Stomach (tissue), 9 donors: Measurements from ENCODE around the gene XIRP2. TPM values are rescaled to one million over a fixed set of nuclear protein-coding genes. Genes with fewer than 3 reads are reported as not detected.

Experiments used
- DNase-seq, 2 donors: peaks; one replicate each; pipeline versions ENCODE4 v3.0.0 to v3.0.0-alpha.2; 2013 to 2019
- H3K27ac ChIP-seq, 5 donors: fragments of 200-600 bp in 4 of 5; sonication (generic) in 4 of 5; one replicate each; pipeline ENCODE4 v1.5.1; 2013 to 2019; ENCODE audit warnings: mild to moderate bottlenecking in 1 of 5, moderate library complexity in 1 of 5
- H3K27me3 ChIP-seq, 3 donors: fragments of 200-600 bp; sonication (generic); one replicate each; pipeline ENCODE4 v1.5.1; 2017 to 2019; ENCODE audit warnings: mixed run types in 1 of 3
- H3K36me3 ChIP-seq, 4 donors: fragments of 200-600 bp; sonication (generic); 1 replicate in 3 of 4; 2 replicates in 1 of 4; pipeline ENCODE4 v1.5.1; 2016 to 2019
- H3K4me1 ChIP-seq, 4 donors: fragments of 200-600 bp; sonication (generic); one replicate each; pipeline ENCODE4 v1.5.1; 2016 to 2019
- H3K4me3 ChIP-seq, 4 donors: fragments of 200-600 bp; sonication (generic) in 3 of 4; one replicate each; pipeline ENCODE4 v1.5.1; 2016 to 2019; ENCODE audit warnings: mild to moderate bottlenecking in 1 of 4
- H3K9me3 ChIP-seq, 4 donors: fragments of 200-600 bp; sonication (generic); one replicate each; pipeline ENCODE4 v1.5.1; 2016 to 2019
- EP300 ChIP-seq: sonication (generic); formaldehyde crosslinking; IDR thresholded peaks from one replicate; pipeline ENCODE4 v1.6.1; 2017; ENCODE audit warnings: antibody characterized with exemption
- POLR2A ChIP-seq, 4 donors: fragments of 450-650 bp; IDR thresholded peaks; one replicate each; pipeline ENCODE4 v1.6.1; 2016; ENCODE audit warnings: antibody characterized with exemption in 4 of 4, control low read depth in 2 of 4, mild to moderate bottlenecking in 1 of 4, moderate library complexity in 1 of 4
- POLR2AphosphoS5 ChIP-seq, 3 donors: sonication (generic); formaldehyde crosslinking; IDR thresholded peaks; one replicate each; pipeline ENCODE4 v1.6.1; 2016; ENCODE audit warnings: antibody characterized with exemption in 3 of 3
- WGBS, 5 donors: extraction: QIAGEN DNeasy Blood & Tissue Kit in 3 of 5; methylation state at CpG; one replicate each; pipeline versions ENCODE4 v1.1.5 to v1.1.7; 2013 to 2018; 5-methylcytosine and 5-hydroxymethylcytosine counted together
- intact Hi-C: fragments of 100-400 bp; cut with DNase I; formaldehyde crosslinking; loops from one replicate; pipeline ENCODE4 v1.15.1; 2023; ENCODE audit warnings: low total_unique reads
- polyA plus RNA-seq, 3 donors: library from polyadenylated mRNA; stranded (reverse); fragments of 200-250 nt; gene quantifications; one replicate each; pipeline ENCODE4 v1.2.3, GENCODE V29; 2013
- total RNA-seq, 5 donors: library from RNA; depleted of rRNA; stranded (reverse); fragments of >200 nt; gene quantifications; one replicate each; pipeline versions ENCODE4 v1.1.0 to v1.2.3, GENCODE V29; 2014 to 2016
- TF ChIP-seq, protein P1 (sequence below), 7 experiments: fragments of 450-650 bp in 4 of 7; fragments of 200-600 bp in 3 of 7; sonication (generic) in 3 of 7; IDR thresholded peaks; one replicate each; pipeline ENCODE4 v1.5.1; 2016 to 2019; ENCODE audit warnings: antibody characterized with exemption in 7 of 7, control low read depth in 2 of 7, mild to moderate bottlenecking in 1 of 7
- donor health status: healthy with polysubstance abuse.
- donor health status: Bipolar disorder and iron deficiency.
- donor health status: healthy.

The XIRP2 gene
- total and polyA plus RNA-seq, 8 donors: 0.10 to 3.2 (median 0.19) TPM; not detected in 4

- Histone ChIP-seq H3K36me3 (no peaks in the 10 kb centered on the region), H3K4me3 (no peak overlapping the region), H3K27ac (no peak overlapping the region), H3K27me3 (no peaks in the 10 kb centered on the region), H3K9me3 (no peaks in the 10 kb centered on the region), H3K4me1 (no peaks in the 10 kb centered on the region)
- intact Hi-C loops: no loop called here
- TF ChIP-seq EP300 (no peak), POLR2AphosphoS5 (IDR thresholded peaks at IDR 0.05) (no peak), POLR2A (IDR thresholded peaks at IDR 0.05) (no peak)
- TF ChIP-seq, protein P1, sequence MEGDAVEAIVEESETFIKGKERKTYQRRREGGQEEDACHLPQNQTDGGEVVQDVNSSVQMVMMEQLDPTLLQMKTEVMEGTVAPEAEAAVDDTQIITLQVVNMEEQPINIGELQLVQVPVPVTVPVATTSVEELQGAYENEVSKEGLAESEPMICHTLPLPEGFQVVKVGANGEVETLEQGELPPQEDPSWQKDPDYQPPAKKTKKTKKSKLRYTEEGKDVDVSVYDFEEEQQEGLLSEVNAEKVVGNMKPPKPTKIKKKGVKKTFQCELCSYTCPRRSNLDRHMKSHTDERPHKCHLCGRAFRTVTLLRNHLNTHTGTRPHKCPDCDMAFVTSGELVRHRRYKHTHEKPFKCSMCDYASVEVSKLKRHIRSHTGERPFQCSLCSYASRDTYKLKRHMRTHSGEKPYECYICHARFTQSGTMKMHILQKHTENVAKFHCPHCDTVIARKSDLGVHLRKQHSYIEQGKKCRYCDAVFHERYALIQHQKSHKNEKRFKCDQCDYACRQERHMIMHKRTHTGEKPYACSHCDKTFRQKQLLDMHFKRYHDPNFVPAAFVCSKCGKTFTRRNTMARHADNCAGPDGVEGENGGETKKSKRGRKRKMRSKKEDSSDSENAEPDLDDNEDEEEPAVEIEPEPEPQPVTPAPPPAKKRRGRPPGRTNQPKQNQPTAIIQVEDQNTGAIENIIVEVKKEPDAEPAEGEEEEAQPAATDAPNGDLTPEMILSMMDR (IDR thresholded peaks at IDR 0.05): no peak
- no peak for DNase-seq
- 43 to 62% (median 54%) methylated on average over 6 of the region's 6 CpGs for WGBS, 5 donors
These were observed 25.7 kb upstream of the XIRP2 start for GRCh38 chr2:166862468-166863132.

DNA sequence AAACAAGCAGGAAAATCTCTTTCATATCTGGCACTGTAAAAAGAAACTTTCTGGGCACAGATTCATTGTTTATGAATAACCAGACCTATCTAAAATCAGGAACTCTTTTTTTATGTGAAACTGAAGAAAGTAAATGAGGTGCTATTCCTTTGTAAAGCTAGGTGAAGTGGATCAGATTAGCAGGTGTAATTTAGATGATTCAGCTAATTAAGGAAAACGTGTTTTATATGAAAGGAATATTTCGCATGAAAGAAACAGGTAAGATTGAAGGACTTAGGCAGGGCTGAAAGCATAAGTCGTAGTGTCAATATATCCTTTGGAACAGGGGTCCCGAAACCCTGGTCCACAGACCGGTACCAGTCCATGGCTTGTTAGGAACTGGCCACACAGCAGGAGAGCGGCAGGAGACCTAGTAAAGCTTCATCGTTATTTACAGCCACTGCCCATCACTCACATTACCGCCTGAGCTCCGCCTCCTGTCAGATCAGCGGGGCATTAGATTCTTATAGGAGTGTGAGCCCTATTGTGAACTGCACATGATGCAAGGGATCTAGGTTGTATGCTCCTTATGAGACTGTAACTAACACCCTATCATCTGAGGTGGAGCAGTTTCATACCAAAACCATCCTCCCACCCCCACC lies 20.3 kb upstream of the XIRP2 start:
- no peak for DNase-seq
- no peak for TF ChIP-seq POLR2AphosphoS5 (IDR thresholded peaks at IDR 0.05)
- Histone ChIP-seq H3K27ac (no peak overlapping the region), H3K4me1 (no peaks in the 10 kb centered on the region), H3K4me3 (no peak overlapping the region), H3K27me3 (no peaks in the 10 kb centered on the region), H3K9me3 (no peaks in the 10 kb centered on the region), H3K36me3 (no peaks in the 10 kb centered on the region)
- WGBS, 5 donors: 60 to 83% (median 75%) methylated on average over 10 of the region's 10 CpGs
- intact Hi-C loops: no loop called here

- H3K27me3 ChIP-seq: no peaks in the 10 kb centered on the region
- no peak for DNase-seq
- intact Hi-C loops: no loop called here
- TF ChIP-seq EP300 (no peak), POLR2AphosphoS5 (IDR thresholded peaks at IDR 0.05) (no peak), POLR2A (IDR thresholded peaks at IDR 0.05) (no peak)
- TF ChIP-seq, protein P1 (IDR thresholded peaks at IDR 0.05): no peak
- H3K9me3 ChIP-seq: no peaks in the 10 kb centered on the region
- H3K4me1 ChIP-seq: no peaks in the 10 kb centered on the region
- no peak overlapping the region for H3K4me3 ChIP-seq
- WGBS, 5 donors: 80 to 97% (median 88%) methylated on average over 1 of the region's 1 CpG
- no peaks in the 10 kb centered on the region for H3K36me3 ChIP-seq
- H3K27ac ChIP-seq: no peak overlapping the region
These were observed 17.9 kb upstream of the XIRP2 start for GRCh38 chr2:166870346-166870745.

DNA sequence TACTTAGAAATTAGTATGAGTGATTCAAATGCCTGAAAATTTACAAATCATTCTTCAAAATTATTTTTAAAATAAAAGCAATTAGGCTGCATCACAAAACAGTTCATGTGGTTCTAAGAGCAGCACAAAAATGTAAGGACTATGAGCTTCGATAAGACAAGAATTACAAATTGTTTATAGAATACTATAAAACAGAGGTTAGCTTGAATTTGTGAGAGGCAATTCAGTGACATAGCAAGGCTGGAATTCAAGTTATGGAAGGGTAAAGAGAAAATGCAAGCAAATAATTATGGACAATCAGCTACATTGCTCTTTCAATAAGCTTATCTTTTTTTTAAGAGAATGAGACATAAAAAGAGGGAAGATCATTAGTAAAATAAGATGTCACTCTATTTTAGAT lies 7.1 kb upstream of the XIRP2 start:
- 59 to 81% (median 78%) methylated on average over 1 of the region's 1 CpG for WGBS, 5 donors
- Histone ChIP-seq H3K27me3 (no peaks in the 10 kb centered on the region), H3K4me3 (no peak overlapping the region), H3K4me1 (no peaks in the 10 kb centered on the region), H3K9me3 (no peaks in the 10 kb centered on the region), H3K27ac (no peak overlapping the region), H3K36me3 (no peaks in the 10 kb centered on the region)
- intact Hi-C loops: no loop called here
- no peak for DNase-seq
- no peak for TF ChIP-seq EP300
- TF ChIP-seq POLR2A (IDR thresholded peaks at IDR 0.05): no peak
- TF ChIP-seq, protein P1 (IDR thresholded peaks at IDR 0.05): no peak
- no peak for TF ChIP-seq POLR2AphosphoS5 (IDR thresholded peaks at IDR 0.05)

- H3K4me3 ChIP-seq: no peak overlapping the region
- 52 to 80% (median 71%) methylated on average over 3 of the region's 3 CpGs for WGBS, 5 donors
- TF ChIP-seq, protein P1 (IDR thresholded peaks at IDR 0.05): no peak
- no peak for TF ChIP-seq POLR2A (IDR thresholded peaks at IDR 0.05)
- TF ChIP-seq EP300: no peak
- no peak for TF ChIP-seq POLR2AphosphoS5 (IDR thresholded peaks at IDR 0.05)
- DNase-seq: no peak
- no peak overlapping the region for H3K27ac ChIP-seq
- H3K27me3 ChIP-seq: no peaks in the 10 kb centered on the region
- no peaks in the 10 kb centered on the region for H3K36me3 ChIP-seq
- H3K4me1 ChIP-seq: no peaks in the 10 kb centered on the region
- no peaks in the 10 kb centered on the region for H3K9me3 ChIP-seq
- intact Hi-C loops: no loop called here
These were observed 5.4 kb upstream of the XIRP2 start for GRCh38 chr2:166882851-166883250.
